HPDE6-E6E7 (cell line): ENCODE measurements around the gene SPDYE18.
"Not testable (repeated sequence)": the region's sequence is repeated elsewhere in the genome, so short reads cannot be mapped to it uniquely, and the experiment has no call there.

Experiments
- DNase-seq: peaks from one replicate; pipeline ENCODE4 v3.0.0; 2011; ENCODE audit warnings: missing footprints; ENCODE audit errors: extremely low spot score

The SPDYE18 gene

DNA sequence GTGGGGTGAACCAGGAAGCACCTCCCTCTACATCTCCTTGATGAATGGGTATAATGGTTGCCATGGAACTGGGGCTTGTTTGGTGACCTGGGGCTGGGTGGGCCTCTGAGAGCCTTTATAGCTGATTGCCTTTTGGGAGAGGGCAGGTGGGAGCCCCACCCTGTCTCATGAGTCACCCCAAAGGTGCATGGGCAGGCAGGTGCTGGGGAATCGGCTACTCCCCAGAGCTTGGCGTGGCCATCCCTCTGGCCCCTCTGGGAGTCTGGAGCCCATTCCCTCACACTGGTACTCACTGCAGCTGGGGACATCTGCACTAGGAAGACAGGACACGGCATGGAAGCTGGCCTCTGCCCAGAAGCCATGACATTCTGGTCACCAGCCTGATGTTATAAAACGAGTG is at the start of gene SPDYE18:
Gene SPDYE18 (minus strand): TSS at position 2 of the 400 bp plus-strand sequence. CDS start 2,046 bp downstream, outside the sequence.
- not testable (repeated sequence) for DNase-seq

DNA sequence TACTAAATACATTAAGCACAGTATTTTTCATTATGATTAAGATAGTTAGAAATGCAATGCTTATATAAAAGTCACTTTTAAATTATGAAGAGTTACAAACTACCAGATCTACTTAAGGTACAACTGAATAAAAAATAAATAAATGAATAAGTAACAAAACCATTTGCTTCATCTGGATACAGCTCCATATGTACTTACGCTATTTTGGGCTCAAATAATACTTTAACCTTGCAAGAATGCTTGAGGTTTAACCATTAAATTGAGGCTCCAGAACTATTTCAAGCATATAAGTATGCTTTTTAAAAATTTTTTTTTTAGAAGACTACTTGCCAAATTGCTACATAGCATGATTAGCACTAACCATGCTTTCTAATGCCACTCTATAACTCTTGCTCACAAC is 46.0 kb upstream of the SPDYE18 start:
- not testable (repeated sequence) for DNase-seq

- not testable (repeated sequence) for DNase-seq
These were observed 45.3 kb upstream of the SPDYE18 start for GRCh38 chr7:77107659-77108058.

- not testable (repeated sequence) for DNase-seq
These were observed 43.5 kb upstream of the SPDYE18 start for GRCh38 chr7:77105904-77106303.

- DNase-seq, result not testable (repeated sequence)
These were observed 40.3 kb upstream of the SPDYE18 start for GRCh38 chr7:77102671-77103070.

DNA sequence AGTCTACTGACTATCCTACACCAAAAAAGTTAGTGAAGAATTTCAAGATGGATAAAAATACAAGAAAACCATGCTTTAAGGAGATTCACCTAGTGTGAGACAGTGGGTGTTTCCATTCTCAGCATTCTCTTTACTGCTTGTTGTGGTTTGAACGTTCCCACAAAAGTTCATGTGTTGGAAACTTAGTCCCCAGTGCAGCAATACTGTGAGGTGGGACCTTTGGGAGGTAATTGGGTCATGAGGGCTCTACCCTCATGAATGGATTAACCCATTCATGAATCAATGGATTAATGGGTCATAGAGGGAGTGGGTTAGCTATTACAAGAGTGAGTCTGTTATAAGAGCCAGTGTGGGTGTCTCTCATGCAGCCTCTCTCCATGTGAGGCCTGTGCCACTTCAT is 38.8 kb upstream of the SPDYE18 start:
- DNase-seq, result not testable (repeated sequence)

DNA sequence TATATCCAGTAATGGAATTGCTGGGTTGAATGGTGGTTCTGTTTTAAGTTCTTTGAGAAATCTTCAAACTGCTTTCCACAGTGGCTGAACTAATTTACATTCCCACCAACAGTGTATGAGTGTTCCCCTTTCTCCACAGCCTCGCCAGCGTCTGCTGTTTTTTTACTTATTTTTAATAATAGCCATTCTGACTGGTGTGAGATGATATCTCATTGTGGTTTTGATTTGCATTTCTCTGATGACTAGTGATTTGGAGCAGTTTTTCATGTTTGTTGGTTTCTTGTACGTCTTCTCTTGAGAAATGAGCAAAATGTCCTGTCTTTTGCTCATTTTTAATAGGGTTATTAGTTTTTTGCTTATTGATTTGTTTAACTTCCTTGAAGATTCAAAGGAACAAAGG is 38.1 kb upstream of the SPDYE18 start:
- DNase-seq, result not testable (repeated sequence)

DNA sequence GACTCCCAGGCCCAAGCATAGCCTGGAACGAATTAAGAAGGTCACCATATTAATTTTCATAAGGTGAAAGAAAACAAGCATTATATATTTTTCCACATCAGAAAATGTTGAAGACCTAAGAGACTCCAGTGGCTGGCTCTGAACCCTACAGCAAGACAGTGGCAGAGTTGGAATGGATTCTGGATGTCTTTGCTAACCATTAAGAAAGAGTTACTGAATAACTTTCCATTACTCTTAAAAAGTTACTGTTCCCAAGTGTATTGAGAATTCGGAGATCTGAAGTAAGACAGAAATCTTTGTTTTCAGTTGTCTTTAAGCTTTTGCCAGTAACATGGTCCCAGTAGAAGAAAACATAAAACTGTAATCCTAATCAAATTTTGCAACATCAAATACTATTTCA is 29.9 kb upstream of the SPDYE18 start:
- DNase-seq, result not testable (repeated sequence)

DNA sequence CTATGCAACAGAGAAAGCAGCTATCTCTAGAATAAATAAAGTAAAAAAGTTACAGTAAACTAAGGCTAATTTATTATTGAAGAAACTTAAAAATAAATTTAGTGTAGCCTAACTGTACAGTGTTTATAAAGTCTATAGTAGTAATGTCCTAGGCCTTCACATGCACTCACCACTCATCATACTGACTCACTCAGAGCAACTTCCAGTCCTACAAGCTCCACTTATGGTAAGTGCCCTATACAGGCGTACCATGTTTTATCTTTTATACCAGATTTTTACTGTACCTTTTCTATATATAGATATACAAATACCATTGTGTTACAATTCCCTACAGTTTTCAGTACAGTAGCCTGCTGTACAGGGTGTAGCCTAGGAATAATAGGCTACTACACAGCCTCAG is 19.8 kb upstream of the SPDYE18 start:
- DNase-seq, result not testable (repeated sequence)

GRCh38 chr7:77080236-77080635 is 17.9 kb upstream of the SPDYE18 start:
- DNase-seq, result not testable (repeated sequence)

DNA sequence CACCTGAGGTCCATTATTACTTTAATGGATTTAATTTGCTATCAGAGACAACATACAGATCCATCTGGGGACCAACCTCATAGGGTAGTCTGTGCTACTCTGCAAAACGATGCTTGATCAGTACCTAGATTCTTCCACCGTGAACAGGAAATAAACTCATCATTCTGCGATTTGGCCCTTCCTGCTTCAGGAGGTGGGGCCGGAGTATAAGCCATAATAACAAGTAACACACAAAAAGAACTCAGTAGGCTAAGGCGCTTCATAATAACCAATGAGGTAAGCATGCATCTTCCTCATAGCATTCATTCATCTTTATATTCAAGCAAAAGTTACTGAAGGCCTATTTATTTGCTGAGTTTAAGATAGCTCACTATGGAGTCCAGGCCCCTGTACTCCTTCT is 17.3 kb upstream of the SPDYE18 start:
- not testable (repeated sequence) for DNase-seq

DNA sequence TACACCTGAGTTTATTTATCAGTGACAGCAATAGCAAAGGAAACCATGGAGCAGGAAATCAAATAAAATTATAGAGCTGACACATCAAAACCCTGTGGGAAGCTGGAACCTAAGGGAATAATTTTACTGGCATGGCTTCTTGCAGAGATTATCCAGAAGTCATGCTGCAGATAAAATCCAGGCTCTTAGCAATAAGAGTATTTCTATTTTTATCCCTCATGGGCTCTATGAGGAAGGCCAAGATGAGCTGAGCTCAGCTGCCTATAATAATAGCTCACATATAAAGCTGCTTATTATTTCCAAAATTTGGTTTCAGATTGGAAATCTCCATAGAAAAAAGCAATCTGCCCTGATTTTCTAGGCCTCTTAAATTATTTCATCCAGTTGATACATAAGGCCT is 16.8 kb upstream of the SPDYE18 start:
- not testable (repeated sequence) for DNase-seq

DNA sequence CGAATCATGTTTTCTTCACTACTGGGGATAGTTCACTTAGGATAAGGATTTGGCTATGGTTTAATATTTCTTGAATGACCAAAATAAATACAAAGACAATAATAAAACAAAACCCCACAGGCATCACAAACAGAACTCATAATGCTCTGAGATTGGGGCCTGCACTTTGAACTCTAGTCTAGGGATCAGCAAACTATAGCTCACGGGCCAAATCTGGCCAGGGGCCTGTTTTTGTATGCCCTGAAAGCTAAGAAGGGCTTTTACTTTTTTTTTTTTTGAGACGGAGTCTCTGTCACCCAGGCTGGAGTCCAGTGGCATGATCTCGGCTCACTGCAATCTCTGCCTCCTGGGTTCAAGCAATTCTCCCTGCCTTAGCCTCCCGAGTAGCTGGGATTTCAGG is 14.7 kb upstream of the SPDYE18 start:
- not testable (repeated sequence) for DNase-seq

- not testable (repeated sequence) for DNase-seq
These were observed 12.5 kb upstream of the SPDYE18 start for GRCh38 chr7:77074786-77075396.

DNA sequence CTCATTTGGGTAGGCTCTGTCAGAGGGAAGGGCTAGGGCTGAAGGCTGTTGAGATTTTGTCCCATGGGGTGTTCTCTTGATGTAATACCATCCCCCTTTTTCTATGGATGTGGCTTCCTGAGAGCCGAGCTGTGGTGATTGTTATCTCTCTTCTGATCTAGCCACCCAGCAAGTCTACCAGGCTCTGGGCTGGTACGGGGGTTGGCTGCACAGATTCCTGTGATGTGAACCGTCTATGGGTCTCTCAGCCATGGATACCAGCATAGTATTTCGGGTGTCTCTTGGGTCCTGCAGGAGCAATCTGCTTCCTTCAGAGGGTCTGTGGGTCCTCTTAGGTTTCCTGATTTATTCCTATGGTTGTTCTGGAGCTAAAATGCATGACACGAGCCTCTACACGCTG is 8.8 kb upstream of the SPDYE18 start:
- DNase-seq, result not testable (repeated sequence)

DNA sequence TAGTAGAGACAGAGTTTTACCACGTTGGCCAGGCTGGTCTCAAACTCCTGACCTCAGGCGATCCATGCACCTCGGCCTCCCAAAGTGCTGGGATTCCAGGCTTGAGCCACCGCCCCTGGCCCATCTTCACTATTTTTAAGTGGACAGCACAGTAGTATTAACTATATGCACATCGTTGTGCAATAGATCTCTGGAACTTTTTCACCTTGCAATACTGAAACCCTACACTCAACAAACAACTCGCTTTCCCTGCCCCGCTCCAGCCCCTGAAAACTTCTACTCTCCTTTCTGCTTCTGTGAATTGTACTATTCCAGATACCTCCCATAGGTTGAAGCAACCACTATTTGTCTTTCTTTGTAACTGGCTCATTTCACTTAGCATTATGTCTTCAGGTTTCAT is 3.5 kb upstream of the SPDYE18 start:
- not testable (repeated sequence) for DNase-seq

DNA sequence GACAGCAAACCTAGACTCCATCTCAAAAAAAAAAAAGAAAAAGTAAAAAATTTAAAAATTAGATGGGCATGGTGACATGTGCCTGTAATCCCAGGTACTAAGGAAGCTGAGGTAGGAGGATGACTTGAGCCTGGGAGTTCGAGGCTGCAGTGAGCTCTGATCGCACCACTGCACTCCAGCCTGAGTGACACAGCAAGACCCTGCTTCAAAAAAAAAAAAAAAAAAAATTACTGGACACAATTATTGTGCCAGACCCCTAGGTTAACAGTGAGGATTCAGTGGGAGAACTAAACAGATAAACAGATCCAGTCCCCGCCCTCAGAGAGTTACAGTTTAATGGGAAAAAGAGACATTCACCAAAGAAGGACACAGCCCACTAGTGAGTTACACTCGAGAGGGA is 1.4 kb upstream of the SPDYE18 start:
- not testable (repeated sequence) for DNase-seq

GRCh38 chr7:77032261-77032660 is 30.1 kb downstream of the SPDYE18 start, which contains the start of gene SPDYE17:
TSS of gene SPDYE17 (minus strand) at chr7:77032361. CDS start at chr7:77030570, 1,791 bp downstream.
- not testable (repeated sequence) for DNase-seq

- not testable (repeated sequence) for DNase-seq
These were observed 36.0 kb downstream of the SPDYE18 start for GRCh38 chr7:77026349-77026748.

DNA sequence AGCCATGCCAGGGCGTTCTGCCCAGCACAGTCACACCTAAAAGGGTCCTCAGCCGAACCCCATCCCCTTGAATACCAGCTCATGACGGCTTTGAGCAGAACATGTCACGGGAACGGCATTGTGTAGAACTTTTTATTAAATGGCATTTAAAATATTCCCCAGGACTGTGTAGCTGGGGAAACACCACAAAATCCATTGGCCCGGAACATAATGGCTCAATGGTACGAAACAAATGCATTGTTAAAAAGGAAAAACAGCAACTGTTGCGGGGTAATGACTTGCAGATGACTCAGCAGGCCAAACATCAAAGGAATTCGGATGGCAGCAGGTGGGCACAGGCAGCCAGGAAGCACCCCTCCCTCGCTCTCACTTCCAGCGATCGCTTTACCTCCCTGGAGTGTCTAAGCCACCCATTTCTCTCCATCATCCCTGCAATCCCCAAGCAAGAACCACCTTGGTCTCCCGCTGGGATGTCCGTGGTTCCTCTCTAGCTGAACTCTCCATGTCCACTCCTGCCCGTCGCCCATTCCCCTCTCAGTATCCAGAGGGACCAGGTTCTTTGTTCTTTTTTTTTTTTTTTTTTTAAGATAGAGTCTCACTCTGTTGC is 52.2 kb downstream of the SPDYE18 start:
- DNase-seq, result not testable (repeated sequence)

DNA sequence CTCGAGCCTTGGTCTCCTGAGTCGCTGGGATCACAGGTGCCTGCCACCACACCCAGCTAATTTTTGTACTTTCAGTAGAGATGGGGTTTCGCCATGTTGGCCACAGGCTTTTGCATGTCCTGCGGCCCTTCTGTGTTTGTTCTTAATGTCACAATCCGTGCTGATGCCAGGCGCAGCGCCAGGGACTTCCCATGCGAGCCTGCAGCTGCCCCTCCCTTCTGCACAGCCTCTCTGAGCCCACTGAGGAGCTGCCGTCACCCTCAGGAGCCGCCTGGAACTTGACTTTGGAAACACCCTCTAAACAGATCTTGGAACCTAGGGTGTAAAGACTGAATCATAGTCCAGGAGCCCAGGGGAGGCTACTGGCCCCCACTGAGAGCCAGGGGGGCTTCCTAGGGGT is 54.4 kb downstream of the SPDYE18 start:
- DNase-seq, result not testable (repeated sequence)

- DNase-seq, result not testable (repeated sequence)
These were observed 55.9 kb downstream of the SPDYE18 start for GRCh38 chr7:77006127-77007110.
